Hippocampal formation (tissue), 2 donors: ENCODE measurements around the gene B3GNT9.
"Not testable (repeated sequence)": the region's sequence is repeated elsewhere in the genome, so short reads cannot be mapped to it uniquely, and the experiment has no call there.

Experiments used
- DNase-seq, 2 donors: peaks; one replicate each; lab custom pipeline; 2025; lab: John Stamatoyannopoulos, UW

The B3GNT9 gene

GRCh38 chr16:67150047-67150832 lies 558 bp downstream of the B3GNT9 start:
- no peak for DNase-seq

- DNase-seq = no peak
Measured at GRCh38 chr16:67149276-67150046, 1.3 kb downstream of the B3GNT9 start.

GRCh38 chr16:67148656-67149275 lies 2.0 kb downstream of the B3GNT9 start:
- no peak for DNase-seq

- no peak for DNase-seq
Measured at GRCh38 chr16:67148221-67148620, 2.6 kb downstream of the B3GNT9 start.

- no peak for DNase-seq
Measured at GRCh38 chr16:67147437-67148140, 3.2 kb downstream of the B3GNT9 start.

GRCh38 chr16:67146523-67147357 lies 4.1 kb downstream of the B3GNT9 start:
- DNase-seq = no peak

GRCh38 chr16:67145746-67146145 lies 5.1 kb downstream of the B3GNT9 start:
- no peak for DNase-seq

- no peak for DNase-seq
Measured at GRCh38 chr16:67144943-67145342, 5.9 kb downstream of the B3GNT9 start.

GRCh38 chr16:67142342-67142741 lies 8.5 kb downstream of the B3GNT9 start:
- DNase-seq = no peak

- no peak for DNase-seq
Measured at GRCh38 chr16:67141391-67141790, 9.4 kb downstream of the B3GNT9 start.

GRCh38 chr16:67137605-67138004 lies 13.2 kb downstream of the B3GNT9 start:
- no peak for DNase-seq

- DNase-seq = peak in 1 of 2 donors; percentile 16
Measured at GRCh38 chr16:67129422-67129821, 21.4 kb downstream of the B3GNT9 start.

GRCh38 chr16:67128887-67129286 lies 21.9 kb downstream of the B3GNT9 start:
- DNase-seq = no peak

- no peak for DNase-seq
Measured at GRCh38 chr16:67128417-67128816, 22.4 kb downstream of the B3GNT9 start.

GRCh38 chr16:67122799-67123198 lies 28.0 kb downstream of the B3GNT9 start:
- not testable (repeated sequence) for DNase-seq

- no peak for DNase-seq
Measured at GRCh38 chr16:67120025-67120424, 30.8 kb downstream of the B3GNT9 start.

- DNase-seq = no peak
Measured at GRCh38 chr16:67117716-67118115, 33.1 kb downstream of the B3GNT9 start.

GRCh38 chr16:67116388-67117311 lies 34.1 kb downstream of the B3GNT9 start:
- DNase-seq = peak in 1 of 2 donors; percentile 51

GRCh38 chr16:67115639-67116038 lies 35.2 kb downstream of the B3GNT9 start:
- DNase-seq = no peak

- DNase-seq = no peak
Measured at GRCh38 chr16:67114793-67115192, 36.0 kb downstream of the B3GNT9 start.
